H9 (cell line): ENCODE results near the gene RPL29. TPM values are rescaled to one million over a fixed set of nuclear protein-coding genes. Genes with fewer than 3 reads are reported as not detected.

Source experiments
- DNase-seq: peaks from one replicate; pipeline ENCODE4 v3.0.0-alpha.2; 2017
- H2AFZ ChIP-seq: one replicate; pipeline ENCODE4 v1.6.1; 2013; ENCODE audit warnings: mild to moderate bottlenecking, low read length, control low read depth, moderate library complexity
- H2AK5ac ChIP-seq: 2 replicates; pipeline ENCODE4 v1.6.1; 2013; ENCODE audit warnings: low read length, control low read depth, mixed read lengths; ENCODE audit not compliant: insufficient read length
- H2BK120ac ChIP-seq: one replicate; pipeline ENCODE4 v1.6.1; 2013; ENCODE audit warnings: low read depth, mild to moderate bottlenecking, low read length, control low read depth, inconsistent platforms; ENCODE audit not compliant: poor library complexity, severe bottlenecking
- H2BK12ac ChIP-seq: 2 replicates; pipeline ENCODE4 v1.6.1; 2013; ENCODE audit warnings: low read length, control low read depth, mixed read lengths, low read depth; ENCODE audit not compliant: insufficient read length
- H2BK15ac ChIP-seq: 2 replicates; pipeline ENCODE4 v1.6.1; 2013; ENCODE audit warnings: low read depth, low read length, control low read depth
- H2BK20ac ChIP-seq: one replicate; pipeline ENCODE4 v1.6.1; 2013; ENCODE audit warnings: low read depth, mild to moderate bottlenecking, low read length, control low read depth, inconsistent platforms; ENCODE audit not compliant: poor library complexity, severe bottlenecking
- H2BK5ac ChIP-seq: 2 replicates; pipeline ENCODE4 v1.6.1; 2013; ENCODE audit warnings: low read length, control low read depth, mixed read lengths; ENCODE audit not compliant: insufficient read length
- H3K14ac ChIP-seq: 2 replicates; pipeline ENCODE4 v1.6.1; 2013; ENCODE audit warnings: low read length, control low read depth; ENCODE audit not compliant: insufficient read depth
- H3K18ac ChIP-seq: 2 replicates; pipeline ENCODE4 v1.6.1; 2013; ENCODE audit warnings: low read depth, mild to moderate bottlenecking, mixed read lengths, low read length, control low read depth; ENCODE audit not compliant: insufficient read length
- H3K23ac ChIP-seq: 2 replicates; pipeline ENCODE4 v1.6.1; 2013; ENCODE audit warnings: low read length, control low read depth, mixed read lengths, low read depth; ENCODE audit not compliant: insufficient read length
- H3K23me2 ChIP-seq: 2 replicates; pipeline ENCODE4 v1.6.1; 2013; ENCODE audit warnings: low read depth, mild to moderate bottlenecking, mixed read lengths, low read length, control low read depth; ENCODE audit not compliant: insufficient read length, poor library complexity, severe bottlenecking
- H3K27ac ChIP-seq: 2 replicates; pipeline ENCODE4 v1.5.1; 2013; ENCODE audit warnings: low read length, control low read depth, mixed read lengths, low read depth; ENCODE audit not compliant: insufficient read length
- H3K27me3 ChIP-seq: 2 replicates; pipeline ENCODE4 v1.6.1; 2013; ENCODE audit warnings: low read length, control low read depth, inconsistent platforms; ENCODE audit not compliant: insufficient read depth
- H3K4ac ChIP-seq: 2 replicates; pipeline ENCODE4 v1.6.1; 2013; ENCODE audit warnings: low read depth, mild to moderate bottlenecking, control low read depth, inconsistent platforms, low read length, moderate library complexity
- H3K4me1 ChIP-seq: 2 replicates; pipeline ENCODE4 v1.6.1; 2013; ENCODE audit warnings: low read length, control low read depth, inconsistent platforms; ENCODE audit not compliant: insufficient read depth
- H3K4me2 ChIP-seq: 2 replicates; pipeline ENCODE4 v1.6.1; 2013; ENCODE audit warnings: low read length, control low read depth, mixed read lengths; ENCODE audit not compliant: insufficient read length, insufficient read depth
- H3K56ac ChIP-seq: 2 replicates; pipeline ENCODE4 v1.6.1; 2013; ENCODE audit warnings: low read depth, mild to moderate bottlenecking, mixed read lengths, low read length, control low read depth; ENCODE audit not compliant: insufficient read length
- H3K79me1 ChIP-seq: 2 replicates; pipeline ENCODE4 v1.6.1; 2013; ENCODE audit warnings: low read depth, mild to moderate bottlenecking, moderate library complexity, low read length, control low read depth, inconsistent platforms; ENCODE audit not compliant: insufficient read depth, poor library complexity, severe bottlenecking
- H3K79me2 ChIP-seq: 2 replicates; pipeline ENCODE4 v1.6.1; 2013; ENCODE audit warnings: low read length, control low read depth, inconsistent platforms; ENCODE audit not compliant: insufficient read depth
- H3K9ac ChIP-seq: 2 replicates; pipeline ENCODE4 v1.6.1; 2013; ENCODE audit warnings: low read length, control low read depth, mixed read lengths; ENCODE audit not compliant: insufficient read length; ENCODE audit errors: extremely low read depth
- H3K9me3 ChIP-seq: one replicate; pipeline ENCODE4 v1.6.1; 2013; ENCODE audit warnings: low read depth, low read length, inconsistent platforms; ENCODE audit not compliant: control insufficient read depth
- H3T11ph ChIP-seq: one replicate; pipeline ENCODE4 v1.6.1; 2013; ENCODE audit warnings: mild to moderate bottlenecking, low read length, control low read depth, inconsistent platforms
- H4K20me1 ChIP-seq: one replicate; pipeline ENCODE4 v1.6.1; 2013; ENCODE audit not compliant: control insufficient read depth, insufficient read length, insufficient read depth
- H4K5ac ChIP-seq: 2 replicates; pipeline ENCODE4 v1.6.1; 2013; ENCODE audit warnings: low read depth, mild to moderate bottlenecking, mixed read lengths, low read length, control low read depth; ENCODE audit not compliant: insufficient read length
- H4K8ac ChIP-seq: replicated peaks from 2 replicates; pipeline ENCODE4 v1.6.1; 2013; ENCODE audit warnings: low read length, control low read depth, mixed read lengths, low read depth; ENCODE audit not compliant: insufficient read length
- H4K91ac ChIP-seq: 2 replicates; pipeline ENCODE4 v1.6.1; 2013; ENCODE audit warnings: low read depth, mild to moderate bottlenecking, moderate library complexity, mixed read lengths, low read length, control low read depth; ENCODE audit not compliant: insufficient read length
- H3K27ac Mint-ChIP-seq, 3 experiments: 2 replicates in 2 of 3; 3 replicates in 1 of 3; pipeline ENCODE4 v1.8.0; 2020 to 2021; ENCODE audit warnings: mixed read lengths in 3 of 3, mild to moderate bottlenecking in 1 of 3, moderate library complexity in 1 of 3
- H3K27me3 Mint-ChIP-seq: 2 replicates; pipeline ENCODE4 v1.8.0; 2021; ENCODE audit warnings: low read depth, mild to moderate bottlenecking, moderate library complexity, mixed read lengths
- H3K36me3 Mint-ChIP-seq, 3 experiments: 2 replicates in 2 of 3; 3 replicates in 1 of 3; pipeline ENCODE4 v1.8.0; 2020 to 2021; ENCODE audit warnings: low read depth in 3 of 3, mixed read lengths in 3 of 3; ENCODE audit not compliant: insufficient read depth in 1 of 3
- H3K4me1 Mint-ChIP-seq, 2 experiments: 2 replicates each; pipeline ENCODE4 v1.8.0; 2020; ENCODE audit warnings: mixed read lengths in 2 of 2
- H3K4me3 Mint-ChIP-seq, 2 experiments: 2 replicates in 1 of 2; 3 replicates in 1 of 2; pipeline ENCODE4 v1.8.0; 2020 to 2021; ENCODE audit warnings: mild to moderate bottlenecking in 2 of 2, mixed read lengths in 2 of 2, moderate library complexity in 1 of 2
- H3K9me3 Mint-ChIP-seq, 2 experiments: 2 replicates in 1 of 2; 3 replicates in 1 of 2; pipeline ENCODE4 v1.8.0; 2020; ENCODE audit warnings: mild to moderate bottlenecking in 2 of 2, mixed read lengths in 2 of 2, moderate library complexity in 1 of 2
- total RNA-seq: library from RNA; stranded (reverse); gene quantifications from 2 replicates; pipeline ENCODE4 v1.2.1, GENCODE V29; 2021
- TF ChIP-seq, protein P1 (sequence below): fragments of 200-600 bp; sonication (generic); conservative IDR thresholded peaks from 3 replicates; pipeline ENCODE4 v1.8.0; 2021; ENCODE audit warnings: antibody characterized with exemption, mild to moderate bottlenecking

The RPL29 gene
- total RNA-seq, 1 experiment from 2014 or later = 1,592 TPM

- no peaks in the 10 kb centered on the region for H3K9me3 ChIP-seq
- H3K79me2 ChIP-seq = no peaks in the 10 kb centered on the region
- H4K8ac ChIP-seq = no peak overlapping the region
- H2AFZ ChIP-seq = no peak overlapping the region
- H3K27ac Mint-ChIP-seq = no peak overlapping the region
- peak overlapping the region; percentile 68 to 88; a peak in 4 of 5 replicates for H3K4me3 Mint-ChIP-seq
- peaks cover 3% of the 10 kb centered on the region; the same call in 1 of the 2 replicates for H3K4me1 ChIP-seq
- H3K79me1 ChIP-seq = no peaks in the 10 kb centered on the region
- H4K20me1 ChIP-seq = peaks cover 3% of the 10 kb centered on the region
- peak overlapping the region; percentile 86 for H3K4me2 ChIP-seq
- no peak overlapping the region for H3T11ph ChIP-seq
- no peaks in the 10 kb centered on the region for H3K27me3 ChIP-seq
- peak overlapping the region; percentile 47 for H4K91ac ChIP-seq
- peaks cover 6% of the 10 kb centered on the region for H3K23me2 ChIP-seq
- no peak overlapping the region for H3K9ac ChIP-seq
- TF ChIP-seq, protein P1, sequence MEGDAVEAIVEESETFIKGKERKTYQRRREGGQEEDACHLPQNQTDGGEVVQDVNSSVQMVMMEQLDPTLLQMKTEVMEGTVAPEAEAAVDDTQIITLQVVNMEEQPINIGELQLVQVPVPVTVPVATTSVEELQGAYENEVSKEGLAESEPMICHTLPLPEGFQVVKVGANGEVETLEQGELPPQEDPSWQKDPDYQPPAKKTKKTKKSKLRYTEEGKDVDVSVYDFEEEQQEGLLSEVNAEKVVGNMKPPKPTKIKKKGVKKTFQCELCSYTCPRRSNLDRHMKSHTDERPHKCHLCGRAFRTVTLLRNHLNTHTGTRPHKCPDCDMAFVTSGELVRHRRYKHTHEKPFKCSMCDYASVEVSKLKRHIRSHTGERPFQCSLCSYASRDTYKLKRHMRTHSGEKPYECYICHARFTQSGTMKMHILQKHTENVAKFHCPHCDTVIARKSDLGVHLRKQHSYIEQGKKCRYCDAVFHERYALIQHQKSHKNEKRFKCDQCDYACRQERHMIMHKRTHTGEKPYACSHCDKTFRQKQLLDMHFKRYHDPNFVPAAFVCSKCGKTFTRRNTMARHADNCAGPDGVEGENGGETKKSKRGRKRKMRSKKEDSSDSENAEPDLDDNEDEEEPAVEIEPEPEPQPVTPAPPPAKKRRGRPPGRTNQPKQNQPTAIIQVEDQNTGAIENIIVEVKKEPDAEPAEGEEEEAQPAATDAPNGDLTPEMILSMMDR = no peak
- H4K5ac ChIP-seq = peak overlapping the region; percentile 36
- no peak overlapping the region for H2AK5ac ChIP-seq
- H3K9me3 Mint-ChIP-seq = peaks cover 0 to 2% of the 10 kb centered on the region in 2 experiments; a peak in 2 of 5 replicates
- no peak overlapping the region for H3K23ac ChIP-seq
- H3K27ac ChIP-seq = no peak overlapping the region
- no peak overlapping the region; the same call in 1 of the 2 replicates for H3K14ac ChIP-seq
- no peak overlapping the region for H2BK20ac ChIP-seq
- no peak overlapping the region for H2BK12ac ChIP-seq
- H3K27me3 Mint-ChIP-seq = no peaks in the 10 kb centered on the region
- DNase-seq = no peak
- H3K4ac ChIP-seq = no peak overlapping the region
- H3K18ac ChIP-seq = no peak overlapping the region
- no peak overlapping the region for H3K56ac ChIP-seq
- H2BK15ac ChIP-seq = no peak overlapping the region
- peaks cover 21 to 31% of the 10 kb centered on the region in 2 experiments for H3K4me1 Mint-ChIP-seq
- no peak overlapping the region for H2BK120ac ChIP-seq
- H2BK5ac ChIP-seq = no peak overlapping the region
- H3K36me3 Mint-ChIP-seq = peaks cover 0 to 3% (median 2%) of the 10 kb centered on the region in 3 experiments; a peak in 4 of 7 replicates
Observed at GRCh38 chr3:51984269-51984647, 11.4 kb downstream of the RPL29 start.
